ENCODE results near the gene AMZ1.

GRCh38 chr7:2713370-2713769 lies 25.4 kb downstream of the AMZ1 start:
- TF ChIP-seq, protein P1, sequence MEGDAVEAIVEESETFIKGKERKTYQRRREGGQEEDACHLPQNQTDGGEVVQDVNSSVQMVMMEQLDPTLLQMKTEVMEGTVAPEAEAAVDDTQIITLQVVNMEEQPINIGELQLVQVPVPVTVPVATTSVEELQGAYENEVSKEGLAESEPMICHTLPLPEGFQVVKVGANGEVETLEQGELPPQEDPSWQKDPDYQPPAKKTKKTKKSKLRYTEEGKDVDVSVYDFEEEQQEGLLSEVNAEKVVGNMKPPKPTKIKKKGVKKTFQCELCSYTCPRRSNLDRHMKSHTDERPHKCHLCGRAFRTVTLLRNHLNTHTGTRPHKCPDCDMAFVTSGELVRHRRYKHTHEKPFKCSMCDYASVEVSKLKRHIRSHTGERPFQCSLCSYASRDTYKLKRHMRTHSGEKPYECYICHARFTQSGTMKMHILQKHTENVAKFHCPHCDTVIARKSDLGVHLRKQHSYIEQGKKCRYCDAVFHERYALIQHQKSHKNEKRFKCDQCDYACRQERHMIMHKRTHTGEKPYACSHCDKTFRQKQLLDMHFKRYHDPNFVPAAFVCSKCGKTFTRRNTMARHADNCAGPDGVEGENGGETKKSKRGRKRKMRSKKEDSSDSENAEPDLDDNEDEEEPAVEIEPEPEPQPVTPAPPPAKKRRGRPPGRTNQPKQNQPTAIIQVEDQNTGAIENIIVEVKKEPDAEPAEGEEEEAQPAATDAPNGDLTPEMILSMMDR (IDR thresholded peaks at IDR 0.05) = no peak
- no peak for TF ChIP-seq POLR2AphosphoS5 (IDR thresholded peaks at IDR 0.05)
- TF ChIP-seq POLR2A (IDR thresholded peaks at IDR 0.05) = no peak

Measured in prostate gland (tissue), 2 donors.